Astrocyte (in vitro differentiated cells and primary cell): ENCODE results near the gene PTPRT. TPM values are rescaled to one million over a fixed set of nuclear protein-coding genes. Genes with fewer than 3 reads are reported as not detected.

Source experiments
- DNase-seq: peaks from one replicate; pipeline ENCODE4 v3.0.0-alpha.2; 2010; ENCODE audit warnings: low read depth
- FAIRE-seq: peaks from 2 replicates; lab custom pipeline; 2011; peaks lifted over from hg19 to GRCh38; lab: Jason Lieb, UNC
- H2AFZ ChIP-seq: 2 replicates; pipeline ENCODE4 v1.6.0; 2012; ENCODE audit warnings: low read depth, low read length, inconsistent platforms
- H3K27ac ChIP-seq: 2 replicates; pipeline ENCODE4 v1.5.1; 2011; ENCODE audit warnings: low read depth, low read length, inconsistent platforms
- H3K27me3 ChIP-seq: 2 replicates; pipeline ENCODE4 v1.6.0; 2011; ENCODE audit warnings: low read length, inconsistent platforms; ENCODE audit not compliant: insufficient read depth
- H3K36me3 ChIP-seq: 2 replicates; pipeline ENCODE4 v1.5.1; 2011; ENCODE audit warnings: low read length, inconsistent platforms; ENCODE audit not compliant: insufficient read depth
- H3K4me1 ChIP-seq: 2 replicates; pipeline ENCODE4 v1.5.1; 2011; ENCODE audit warnings: low read length, inconsistent platforms; ENCODE audit not compliant: insufficient read depth
- H3K4me2 ChIP-seq: 2 replicates; pipeline ENCODE4 v1.6.0; 2012; ENCODE audit warnings: low read length, inconsistent platforms
- H3K4me3 ChIP-seq: 2 replicates; pipeline ENCODE4 v1.5.1; 2011; ENCODE audit warnings: low read depth, mild to moderate bottlenecking, low read length, inconsistent platforms; ENCODE audit not compliant: insufficient read depth
- H3K79me2 ChIP-seq: 2 replicates; pipeline ENCODE4 v1.6.0; 2012; ENCODE audit warnings: mild to moderate bottlenecking, low read length, inconsistent platforms; ENCODE audit not compliant: insufficient read depth
- H3K9ac ChIP-seq: 2 replicates; pipeline ENCODE4 v1.6.0; 2012; ENCODE audit warnings: mild to moderate bottlenecking, low read length, inconsistent platforms
- H3K9me3 ChIP-seq: 2 replicates; pipeline ENCODE4 v1.5.1; 2012; ENCODE audit warnings: low read depth, mild to moderate bottlenecking, low read length, inconsistent platforms; ENCODE audit not compliant: insufficient read depth
- H4K20me1 ChIP-seq: 2 replicates; pipeline ENCODE4 v1.6.0; 2012; ENCODE audit warnings: low read length, inconsistent platforms; ENCODE audit not compliant: insufficient read depth
- H3K27ac Mint-ChIP-seq: one replicate; pipeline ENCODE4 v1.8.0; 2021; ENCODE audit warnings: mild to moderate bottlenecking, mixed read lengths; ENCODE audit not compliant: unreplicated experiment
- H3K27me3 Mint-ChIP-seq: one replicate; pipeline ENCODE4 v1.8.0; 2021; ENCODE audit warnings: low read depth, mixed read lengths; ENCODE audit not compliant: unreplicated experiment
- H3K36me3 Mint-ChIP-seq: one replicate; pipeline ENCODE4 v1.8.0; 2021; ENCODE audit warnings: low read depth, mixed read lengths; ENCODE audit not compliant: unreplicated experiment
- H3K4me1 Mint-ChIP-seq: one replicate; pipeline ENCODE4 v1.8.0; 2021; ENCODE audit warnings: low read depth, mixed read lengths; ENCODE audit not compliant: unreplicated experiment
- H3K4me3 Mint-ChIP-seq: one replicate; pipeline ENCODE4 v1.8.0; 2021; ENCODE audit warnings: mild to moderate bottlenecking, moderate library complexity, mixed read lengths; ENCODE audit not compliant: unreplicated experiment
- H3K9me3 Mint-ChIP-seq: one replicate; pipeline ENCODE4 v1.8.0; 2021; ENCODE audit warnings: mild to moderate bottlenecking, mixed read lengths; ENCODE audit not compliant: unreplicated experiment
- CTCF ChIP-seq: IDR thresholded peaks from 2 replicates; pipeline ENCODE4 v1.5.1; 2011; ENCODE audit warnings: low read depth, mild to moderate bottlenecking, inconsistent platforms, low read length, moderate library complexity; ENCODE audit not compliant: insufficient read depth
- EZH2 ChIP-seq: IDR thresholded peaks from 2 replicates; pipeline ENCODE4 v1.6.1; 2012; ENCODE audit warnings: mild to moderate bottlenecking, low read length, inconsistent platforms; ENCODE audit not compliant: insufficient read depth
- total RNA-seq: library from RNA; stranded (reverse); gene quantifications from 2 replicates; pipeline ENCODE4 v1.2.1, GENCODE V29; 2021

Gene PTPRT
- total RNA-seq, 1 donor from 2014 or later = 0.25 TPM

DNA sequence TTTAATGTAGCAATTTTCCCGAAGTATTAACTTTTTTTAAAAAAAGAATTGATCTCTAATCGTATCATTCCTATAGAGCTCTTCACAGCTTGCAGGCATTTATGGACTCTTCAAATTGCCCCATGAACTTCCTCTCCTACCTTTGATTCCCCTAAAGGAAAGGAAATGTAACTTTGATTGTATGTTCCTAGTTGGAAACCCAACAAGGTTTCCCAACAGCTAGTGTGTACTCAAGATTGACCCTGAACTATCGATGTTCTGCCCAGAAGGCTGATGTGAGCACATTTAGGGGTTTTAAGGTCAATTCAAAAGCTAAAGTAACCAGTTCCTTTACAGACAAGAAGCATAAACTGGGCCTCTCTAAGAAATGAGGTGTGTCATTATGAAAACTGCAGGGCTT lies 491.7 kb downstream of the PTPRT start:
- no peak overlapping the region for H3K4me3 ChIP-seq
- no peak overlapping the region for H3K9ac ChIP-seq
- no peak overlapping the region for H3K27ac ChIP-seq
- no peaks in the 10 kb centered on the region for H3K27me3 Mint-ChIP-seq
- H4K20me1 ChIP-seq = no peaks in the 10 kb centered on the region
- H3K9me3 ChIP-seq = peaks cover 5% of the 10 kb centered on the region
- no peak overlapping the region for H2AFZ ChIP-seq
- H3K4me3 Mint-ChIP-seq = no peak overlapping the region
- H3K9me3 Mint-ChIP-seq = no peaks in the 10 kb centered on the region
- no peaks in the 10 kb centered on the region for H3K4me1 ChIP-seq
- TF ChIP-seq CTCF (no peak), EZH2 (no peak)
- H3K27ac Mint-ChIP-seq = no peak overlapping the region
- H3K79me2 ChIP-seq = no peaks in the 10 kb centered on the region
- no peaks in the 10 kb centered on the region for H3K36me3 Mint-ChIP-seq
- no peaks in the 10 kb centered on the region for H3K36me3 ChIP-seq
- no peak for FAIRE-seq
- H3K4me2 ChIP-seq = no peak overlapping the region
- H3K4me1 Mint-ChIP-seq = no peaks in the 10 kb centered on the region
- H3K27me3 ChIP-seq = no peaks in the 10 kb centered on the region
- DNase-seq = no peak

DNA sequence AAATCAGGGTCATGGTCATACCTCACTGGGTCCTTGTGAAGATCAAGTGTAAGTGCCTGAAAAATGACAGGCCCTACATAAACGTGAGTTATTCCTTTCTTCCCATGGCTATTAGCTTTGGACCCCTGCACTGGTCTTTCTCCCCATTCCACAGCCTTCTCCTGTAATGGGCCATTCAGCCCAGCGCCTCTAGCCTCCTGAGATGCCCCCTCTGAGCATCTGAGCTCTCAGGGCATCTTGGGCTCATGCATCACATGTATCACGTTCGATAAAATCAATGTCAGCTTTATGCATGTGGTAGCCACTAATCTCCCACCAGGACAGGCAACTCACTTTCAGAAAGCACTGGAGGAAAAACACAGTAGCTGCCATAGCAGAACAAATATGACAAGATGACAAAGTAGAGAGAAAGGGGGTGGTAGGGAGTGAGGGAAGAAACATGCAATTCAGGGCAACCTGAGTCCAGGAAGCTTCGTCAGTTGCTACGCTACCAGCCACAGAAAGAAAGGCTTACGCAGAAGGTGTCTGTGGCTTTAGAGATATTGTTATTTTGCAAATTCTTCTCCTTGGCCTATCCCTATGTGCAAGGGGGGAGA lies 498.8 kb downstream of the PTPRT start:
- H4K20me1 ChIP-seq = no peaks in the 10 kb centered on the region
- no peaks in the 10 kb centered on the region for H3K27me3 ChIP-seq
- Mint-ChIP-seq H3K27ac (no peak overlapping the region), H3K4me1 (no peaks in the 10 kb centered on the region), H3K4me3 (no peak overlapping the region), H3K27me3 (no peaks in the 10 kb centered on the region), H3K9me3 (peaks cover 9% of the 10 kb centered on the region), H3K36me3 (no peaks in the 10 kb centered on the region)
- H3K27ac ChIP-seq = no peak overlapping the region
- H3K9ac ChIP-seq = no peak overlapping the region
- no peaks in the 10 kb centered on the region for H3K4me1 ChIP-seq
- no peaks in the 10 kb centered on the region for H3K79me2 ChIP-seq
- no peaks in the 10 kb centered on the region for H3K36me3 ChIP-seq
- no peak for TF ChIP-seq CTCF
- no peak for TF ChIP-seq EZH2
- no peak overlapping the region for H2AFZ ChIP-seq
- no peak for DNase-seq
- H3K9me3 ChIP-seq = peaks cover 5% of the 10 kb centered on the region
- no peak for FAIRE-seq
- H3K4me3 ChIP-seq = no peak overlapping the region
- no peak overlapping the region for H3K4me2 ChIP-seq

DNA sequence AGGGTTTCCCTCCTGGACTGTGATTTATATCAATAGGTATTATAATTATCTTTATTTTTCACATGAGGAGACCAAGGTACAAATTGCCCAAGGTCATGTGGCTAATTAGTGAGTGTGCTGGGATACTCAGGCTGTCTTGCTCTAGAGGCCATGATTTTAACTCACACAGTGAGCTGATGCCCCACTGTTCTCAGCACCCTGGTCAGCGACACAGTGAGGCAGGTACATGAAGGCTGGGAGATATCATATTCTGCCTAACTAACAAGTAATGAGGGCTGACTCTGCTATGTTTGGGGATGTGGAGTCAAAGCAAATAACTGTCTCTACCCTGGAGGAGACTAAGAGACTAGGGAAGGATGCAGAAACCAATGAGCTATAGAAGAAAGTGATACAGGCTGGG lies 501.1 kb downstream of the PTPRT start:
- H3K36me3 ChIP-seq = no peaks in the 10 kb centered on the region
- H3K4me3 Mint-ChIP-seq = no peak overlapping the region
- H3K9me3 ChIP-seq = peaks cover 12% of the 10 kb centered on the region
- FAIRE-seq (no peak), DNase-seq (no peak)
- no peaks in the 10 kb centered on the region for H3K79me2 ChIP-seq
- H3K27me3 ChIP-seq = no peaks in the 10 kb centered on the region
- H3K4me3 ChIP-seq = no peak overlapping the region
- no peak overlapping the region for H2AFZ ChIP-seq
- no peaks in the 10 kb centered on the region for H3K27me3 Mint-ChIP-seq
- no peaks in the 10 kb centered on the region for H4K20me1 ChIP-seq
- H3K36me3 Mint-ChIP-seq = no peaks in the 10 kb centered on the region
- no peak overlapping the region for H3K27ac ChIP-seq
- H3K4me2 ChIP-seq = no peak overlapping the region
- H3K9ac ChIP-seq = no peak overlapping the region
- H3K27ac Mint-ChIP-seq = no peak overlapping the region
- no peaks in the 10 kb centered on the region for H3K4me1 Mint-ChIP-seq
- TF ChIP-seq EZH2 = no peak
- no peak for TF ChIP-seq CTCF
- H3K9me3 Mint-ChIP-seq = peaks cover 12% of the 10 kb centered on the region
- H3K4me1 ChIP-seq = no peaks in the 10 kb centered on the region
